K562 (cell line): ENCODE data around the gene TPCN1. TPM values are rescaled to one million over a fixed set of nuclear protein-coding genes. Genes with fewer than 3 reads are reported as not detected.

ENCODE experiments used
- BHLHE40 ChIP-seq: IDR thresholded peaks from 2 replicates; pipeline ENCODE4 v1.6.1; 2011; ENCODE audit warnings: low read length, improper control_type of control experiment
- CC2D1A ChIP-seq: fragments of 450-650 bp; IDR thresholded peaks from 2 replicates; pipeline ENCODE4 v1.6.1; 2017; ENCODE audit warnings: mild to moderate bottlenecking
- HIVEP1 ChIP-seq: fragments of 250-450 bp; sonication (Bioruptor Pico); IDR thresholded peaks from 2 replicates; pipeline ENCODE4 v1.4.0; 2020; ENCODE audit warnings: mild to moderate bottlenecking
- HNRNPK ChIP-seq: fragments of 200-400 bp; formaldehyde crosslinking; IDR thresholded peaks from one replicate; pipeline ENCODE4 v1.6.1; 2018; ENCODE audit warnings: mild to moderate bottlenecking, low read depth, low read length; ENCODE audit not compliant: poor library complexity, severe bottlenecking
- HSF4 ChIP-seq: fragments of 250-450 bp; sonication (Bioruptor Pico); IDR thresholded peaks from 2 replicates; pipeline ENCODE4 v2.1.2; 2022; ENCODE audit warnings: mild to moderate bottlenecking, moderate library complexity, borderline replicate concordance
- MAFG ChIP-seq: fragments of 450-650 bp; conservative IDR thresholded peaks from 2 replicates; pipeline ENCODE4 v1.6.1; 2016; ENCODE audit warnings: missing genetic modification characterization, missing compliant biosample characterization
- MEF2D ChIP-seq: conservative IDR thresholded peaks from 2 replicates; pipeline ENCODE4 v1.6.1; 2016; ENCODE audit warnings: low read depth, missing genetic modification characterization, missing compliant biosample characterization
- MLX ChIP-seq, 2 experiments: fragments of 450-650 bp in 1 of 2; sonication (generic) in 1 of 2; formaldehyde crosslinking; conservative IDR thresholded peaks; 2 replicates each; pipeline versions ENCODE4 v1.4.0 to v1.8.1; 2020 to 2022; ENCODE audit warnings: mild to moderate bottlenecking in 1 of 2, missing genetic modification reagents in 1 of 2
- NR2C2 ChIP-seq, 2 experiments: fragments of 200-800 bp in 1 of 2; sonication (Bioruptor generic) in 1 of 2; sonication (generic) in 1 of 2; formaldehyde crosslinking in 1 of 2; IDR thresholded peaks; 2 replicates each; pipeline versions ENCODE4 v1.6.1 to v1.8.0; 2016 to 2022; ENCODE audit warnings: mild to moderate bottlenecking in 1 of 2, missing compliant biosample characterization in 1 of 2, missing genetic modification characterization in 1 of 2, missing genetic modification reagents in 1 of 2
- PHB ChIP-seq: fragments of 250-450 bp; sonication (Bioruptor Pico); IDR thresholded peaks from 2 replicates; pipeline ENCODE4 v1.5.0; 2021
- SMARCA4 ChIP-seq: fragments of 450-650 bp; IDR thresholded peaks from 2 replicates; pipeline ENCODE4 v1.6.1; 2016
- SPI1 ChIP-seq: IDR thresholded peaks from 2 replicates; pipeline ENCODE4 v1.6.1; 2011; ENCODE audit warnings: low read depth, low read length, control low read depth, borderline replicate concordance
- ZSCAN32 ChIP-seq: fragments of 450-650 bp; formaldehyde crosslinking; IDR thresholded peaks from 2 replicates; pipeline ENCODE4 v1.4.0; 2020; ENCODE audit warnings: mild to moderate bottlenecking, moderate library complexity
- polyA plus RNA-seq, 8 experiments: library from polyadenylated mRNA; depleted of rRNA in 4 of 8; stranded (reverse) in 5 of 8; unstranded in 3 of 8; fragments of >200 nt; fragmentation: Nextera tagmentation in 2 of 8; fragmentation: Illumina TruSeq in 1 of 8; extraction: Ambion mirVana in 2 of 8; extraction: Trizol in 1 of 8; gene quantifications; 2 replicates each; pipeline versions ENCODE4 v1.2.1 to v1.2.3, GENCODE V29; 2011 to 2014; ENCODE audit warnings: inconsistent platforms in 1 of 8, missing spikeins in 1 of 8
- total RNA-seq, 7 experiments: library from RNA; depleted of rRNA in 6 of 7; stranded (reverse); fragments of >200 nt in 6 of 7; fragmentation: Illumina TruSeq in 2 of 7; extraction: Trizol in 2 of 7; gene quantifications; 2 replicates each; pipeline versions ENCODE4 v1.2.1 to v1.2.3, GENCODE V29; 2011 to 2021; ENCODE audit warnings: low replicate concordance in 1 of 7
- TF ChIP-seq, protein P1 (sequence below): fragments of 450-650 bp; IDR thresholded peaks from 2 replicates; pipeline ENCODE4 v1.6.1; 2017; ENCODE audit warnings: antibody characterized with exemption, mild to moderate bottlenecking
- TF ChIP-seq, protein P2 (sequence below): sonication (generic); formaldehyde crosslinking; IDR thresholded peaks from 2 replicates; pipeline ENCODE4 v1.8.0; 2022; ENCODE audit warnings: mild to moderate bottlenecking, missing genetic modification reagents, borderline replicate concordance

The TPCN1 gene
- total and polyA plus RNA-seq, 9 of the 15 experiments (the other 6 are each of a cell fraction or from before 2014, with no cell fraction given): 0.80 to 23.8 (median 7.4) TPM

- TF ChIP-seq MLX (CRISPR knock-in tag; conservative IDR thresholded peaks at IDR 0.05): no peak
- TF ChIP-seq CC2D1A: no peak
- TF ChIP-seq, protein P1, sequence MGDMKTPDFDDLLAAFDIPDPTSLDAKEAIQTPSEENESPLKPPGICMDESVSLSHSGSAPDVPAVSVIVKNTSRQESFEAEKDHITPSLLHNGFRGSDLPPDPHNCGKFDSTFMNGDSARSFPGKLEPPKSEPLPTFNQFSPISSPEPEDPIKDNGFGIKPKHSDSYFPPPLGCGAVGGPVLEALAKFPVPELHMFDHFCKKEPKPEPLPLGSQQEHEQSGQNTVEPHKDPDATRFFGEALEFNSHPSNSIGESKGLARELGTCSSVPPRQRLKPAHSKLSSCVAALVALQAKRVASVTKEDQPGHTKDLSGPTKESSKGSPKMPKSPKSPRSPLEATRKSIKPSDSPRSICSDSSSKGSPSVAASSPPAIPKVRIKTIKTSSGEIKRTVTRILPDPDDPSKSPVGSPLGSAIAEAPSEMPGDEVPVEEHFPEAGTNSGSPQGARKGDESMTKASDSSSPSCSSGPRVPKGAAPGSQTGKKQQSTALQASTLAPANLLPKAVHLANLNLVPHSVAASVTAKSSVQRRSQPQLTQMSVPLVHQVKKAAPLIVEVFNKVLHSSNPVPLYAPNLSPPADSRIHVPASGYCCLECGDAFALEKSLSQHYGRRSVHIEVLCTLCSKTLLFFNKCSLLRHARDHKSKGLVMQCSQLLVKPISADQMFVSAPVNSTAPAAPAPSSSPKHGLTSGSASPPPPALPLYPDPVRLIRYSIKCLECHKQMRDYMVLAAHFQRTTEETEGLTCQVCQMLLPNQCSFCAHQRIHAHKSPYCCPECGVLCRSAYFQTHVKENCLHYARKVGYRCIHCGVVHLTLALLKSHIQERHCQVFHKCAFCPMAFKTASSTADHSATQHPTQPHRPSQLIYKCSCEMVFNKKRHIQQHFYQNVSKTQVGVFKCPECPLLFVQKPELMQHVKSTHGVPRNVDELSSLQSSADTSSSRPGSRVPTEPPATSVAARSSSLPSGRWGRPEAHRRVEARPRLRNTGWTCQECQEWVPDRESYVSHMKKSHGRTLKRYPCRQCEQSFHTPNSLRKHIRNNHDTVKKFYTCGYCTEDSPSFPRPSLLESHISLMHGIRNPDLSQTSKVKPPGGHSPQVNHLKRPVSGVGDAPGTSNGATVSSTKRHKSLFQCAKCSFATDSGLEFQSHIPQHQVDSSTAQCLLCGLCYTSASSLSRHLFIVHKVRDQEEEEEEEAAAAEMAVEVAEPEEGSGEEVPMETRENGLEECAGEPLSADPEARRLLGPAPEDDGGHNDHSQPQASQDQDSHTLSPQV: peak; percentile 60
- TF ChIP-seq MEF2D (tag): no peak
- TF ChIP-seq SPI1: peak; percentile 84; the same call in 1 of the 2 replicates
- TF ChIP-seq, protein P2, sequence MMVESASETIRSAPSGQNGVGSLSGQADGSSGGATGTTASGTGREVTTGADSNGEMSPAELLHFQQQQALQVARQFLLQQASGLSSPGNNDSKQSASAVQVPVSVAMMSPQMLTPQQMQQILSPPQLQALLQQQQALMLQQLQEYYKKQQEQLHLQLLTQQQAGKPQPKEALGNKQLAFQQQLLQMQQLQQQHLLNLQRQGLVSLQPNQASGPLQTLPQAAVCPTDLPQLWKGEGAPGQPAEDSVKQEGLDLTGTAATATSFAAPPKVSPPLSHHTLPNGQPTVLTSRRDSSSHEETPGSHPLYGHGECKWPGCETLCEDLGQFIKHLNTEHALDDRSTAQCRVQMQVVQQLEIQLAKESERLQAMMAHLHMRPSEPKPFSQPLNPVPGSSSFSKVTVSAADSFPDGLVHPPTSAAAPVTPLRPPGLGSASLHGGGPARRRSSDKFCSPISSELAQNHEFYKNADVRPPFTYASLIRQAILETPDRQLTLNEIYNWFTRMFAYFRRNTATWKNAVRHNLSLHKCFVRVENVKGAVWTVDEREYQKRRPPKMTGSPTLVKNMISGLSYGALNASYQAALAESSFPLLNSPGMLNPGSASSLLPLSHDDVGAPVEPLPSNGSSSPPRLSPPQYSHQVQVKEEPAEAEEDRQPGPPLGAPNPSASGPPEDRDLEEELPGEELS (CRISPR knock-in tag): no peak
- no peak for TF ChIP-seq PHB (CRISPR knock-in tag)
- no peak for TF ChIP-seq NR2C2 (CRISPR knock-in tag; IDR thresholded peaks at IDR 0.05)
- TF ChIP-seq NR2C2 (tag; IDR thresholded peaks at IDR 0.05): no peak
- TF ChIP-seq MAFG (tag): no peak
- TF ChIP-seq HNRNPK: no peak
- peak; percentile 28; the same call in 1 of the 2 replicates for TF ChIP-seq BHLHE40
- TF ChIP-seq HSF4: no peak
- peak; percentile 30; the same call in 1 of the 2 replicates for TF ChIP-seq SMARCA4
- no peak for TF ChIP-seq HIVEP1 (CRISPR knock-in tag)
- no peak for TF ChIP-seq ZSCAN32 (CRISPR knock-in tag)
These were observed 50.7 kb downstream of the TPCN1 start (continued) for GRCh38 chr12:113271853-113272561.
